ENCODE data around the gene KIAA0232. TPM values are rescaled to one million over a fixed set of nuclear protein-coding genes. Genes with fewer than 3 reads are reported as not detected.

KIAA0232 gene
- total and polyA plus RNA-seq, 9 of the 15 experiments (the other 6 are each of a cell fraction or from before 2014, with no cell fraction given), result 3.5 to 17.4 (median 13.0) TPM

- Histone ChIP-seq H3K9me1 (ENCODE audit: control insufficient read depth, insufficient read depth, low read length) (peaks cover 6% of the 10 kb centered on the region), H3K27ac (ENCODE audit: extremely low read depth, low read depth, low read length) (no peak overlapping the region), H3K4me3 (no peak overlapping the region), H3K27me3 (ENCODE audit: control insufficient read depth in 2 of 2, insufficient read depth in 2 of 2, low read length in 2 of 2) (no peaks in the 10 kb centered on the region), H3K9ac (ENCODE audit: insufficient read depth in 1 of 2, low read depth in 2 of 2, low read length in 2 of 2) (no peak overlapping the region), H3K4me1 (replicated peaks in 1 of 2; ENCODE audit: control insufficient read depth in 2 of 2, insufficient read depth in 2 of 2, low read length in 2 of 2) (peaks cover 31 to 45% of the 10 kb centered on the region in 2 experiments), H2AFZ (ENCODE audit: low read depth, low read length) (0 out of 2 replicates have a peak overlapping the region, but pooled peaks have one; percentile 26), H3K9me3 (replicated peaks; ENCODE audit: control insufficient read depth, insufficient read depth, low read depth, low read length) (no peaks in the 10 kb centered on the region), H3K36me3 (ENCODE audit: control insufficient read depth, insufficient read depth, low read length) (peaks cover 7% of the 10 kb centered on the region; the same call in 2 of the 3 replicates), H3K79me2 (ENCODE audit: control insufficient read depth, insufficient read depth, low read length) (peaks cover 33% of the 10 kb centered on the region), H4K20me1 (replicated peaks; ENCODE audit: control insufficient read depth, insufficient read depth, low read length) (peaks cover 24% of the 10 kb centered on the region), H3K4me2 (ENCODE audit: insufficient read depth, low read length) (no peak overlapping the region)
- WGBS (ENCODE audit: insufficient coverage, low coverage, missing lambda C conversion rate), result 42% methylated on average over 8 of the region's 8 CpGs
- no peak for TF ChIP-seq CBX3 (IDR thresholded peaks at IDR 0.05; ENCODE audit: borderline replicate concordance in 1 of 2, low read length in 2 of 2)
- no peak for TF ChIP-seq FOXA3 (CRISPR knock-in tag; conservative IDR thresholded peaks at IDR 0.05 in 1 of 2, IDR thresholded peaks at IDR 0.05 in 1 of 2)
- no peak for TF ChIP-seq E2F3 (CRISPR knock-in tag; IDR thresholded peaks at IDR 0.05)
- TF ChIP-seq MEIS2 (IDR thresholded peaks at IDR 0.05; ENCODE audit: partially characterized antibody), result peak; percentile 19
- no peak for TF ChIP-seq RBM34 (IDR thresholded peaks at IDR 0.05; ENCODE audit: borderline replicate concordance, insufficient read depth, low read length)
- TF ChIP-seq PKNOX1 (IDR thresholded peaks at IDR 0.05), result 0 out of 2 replicates have a peak, but pooled peaks have one; percentile 17
- no peak for TF ChIP-seq C11orf30 (IDR thresholded peaks at IDR 0.05; ENCODE audit: low read depth)
- no peak for TF ChIP-seq ZNF354B (CRISPR knock-in tag; IDR thresholded peaks at IDR 0.05)
- TF ChIP-seq, protein P1, sequence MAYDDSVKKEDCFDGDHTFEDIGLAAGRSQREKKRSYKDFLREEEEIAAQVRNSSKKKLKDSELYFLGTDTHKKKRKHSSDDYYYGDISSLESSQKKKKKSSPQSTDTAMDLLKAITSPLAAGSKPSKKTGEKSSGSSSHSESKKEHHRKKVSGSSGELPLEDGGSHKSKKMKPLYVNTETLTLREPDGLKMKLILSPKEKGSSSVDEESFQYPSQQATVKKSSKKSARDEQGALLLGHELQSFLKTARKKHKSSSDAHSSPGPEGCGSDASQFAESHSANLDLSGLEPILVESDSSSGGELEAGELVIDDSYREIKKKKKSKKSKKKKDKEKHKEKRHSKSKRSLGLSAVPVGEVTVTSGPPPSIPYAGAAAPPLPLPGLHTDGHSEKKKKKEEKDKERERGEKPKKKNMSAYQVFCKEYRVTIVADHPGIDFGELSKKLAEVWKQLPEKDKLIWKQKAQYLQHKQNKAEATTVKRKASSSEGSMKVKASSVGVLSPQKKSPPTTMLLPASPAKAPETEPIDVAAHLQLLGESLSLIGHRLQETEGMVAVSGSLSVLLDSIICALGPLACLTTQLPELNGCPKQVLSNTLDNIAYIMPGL (CRISPR knock-in tag; IDR thresholded peaks at IDR 0.05), result no peak
- TF ChIP-seq, protein P2, sequence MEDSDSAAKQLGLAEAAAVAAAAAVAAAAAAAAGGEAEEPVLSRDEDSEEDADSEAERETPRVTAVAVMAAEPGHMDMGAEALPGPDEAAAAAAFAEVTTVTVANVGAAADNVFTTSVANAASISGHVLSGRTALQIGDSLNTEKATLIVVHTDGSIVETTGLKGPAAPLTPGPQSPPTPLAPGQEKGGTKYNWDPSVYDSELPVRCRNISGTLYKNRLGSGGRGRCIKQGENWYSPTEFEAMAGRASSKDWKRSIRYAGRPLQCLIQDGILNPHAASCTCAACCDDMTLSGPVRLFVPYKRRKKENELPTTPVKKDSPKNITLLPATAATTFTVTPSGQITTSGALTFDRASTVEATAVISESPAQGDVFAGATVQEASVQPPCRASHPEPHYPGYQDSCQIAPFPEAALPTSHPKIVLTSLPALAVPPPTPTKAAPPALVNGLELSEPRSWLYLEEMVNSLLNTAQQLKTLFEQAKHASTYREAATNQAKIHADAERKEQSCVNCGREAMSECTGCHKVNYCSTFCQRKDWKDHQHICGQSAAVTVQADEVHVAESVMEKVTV (CRISPR knock-in tag; IDR thresholded peaks at IDR 0.05), result no peak
- TF ChIP-seq, protein P3, sequence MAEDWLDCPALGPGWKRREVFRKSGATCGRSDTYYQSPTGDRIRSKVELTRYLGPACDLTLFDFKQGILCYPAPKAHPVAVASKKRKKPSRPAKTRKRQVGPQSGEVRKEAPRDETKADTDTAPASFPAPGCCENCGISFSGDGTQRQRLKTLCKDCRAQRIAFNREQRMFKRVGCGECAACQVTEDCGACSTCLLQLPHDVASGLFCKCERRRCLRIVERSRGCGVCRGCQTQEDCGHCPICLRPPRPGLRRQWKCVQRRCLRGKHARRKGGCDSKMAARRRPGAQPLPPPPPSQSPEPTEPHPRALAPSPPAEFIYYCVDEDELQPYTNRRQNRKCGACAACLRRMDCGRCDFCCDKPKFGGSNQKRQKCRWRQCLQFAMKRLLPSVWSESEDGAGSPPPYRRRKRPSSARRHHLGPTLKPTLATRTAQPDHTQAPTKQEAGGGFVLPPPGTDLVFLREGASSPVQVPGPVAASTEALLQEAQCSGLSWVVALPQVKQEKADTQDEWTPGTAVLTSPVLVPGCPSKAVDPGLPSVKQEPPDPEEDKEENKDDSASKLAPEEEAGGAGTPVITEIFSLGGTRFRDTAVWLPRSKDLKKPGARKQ (CRISPR knock-in tag; IDR thresholded peaks at IDR 0.05), result no peak
- no peak for TF ChIP-seq ELF1 (tag; IDR thresholded peaks at IDR 0.05)
- TF ChIP-seq MAFF (IDR thresholded peaks at IDR 0.05; ENCODE audit: low read length), result no peak
- intact Hi-C loops (cut with micrococcal nuclease) (loop anchor here (5.0 kb wide), 1 partner anchor 76 kb away; no protein-coding TSS in a partner anchor), in situ Hi-C loops (cut with MboI) (no loop called here)
- DNase-seq (ENCODE audit: extremely low read depth in 1 of 4, low spot score in 3 of 4) (no peak), FAIRE-seq (no peak), ATAC-seq (no peak)
- BruUV-seq (replicated peaks), result no TSS peak
- CTCF ChIA-PET (ENCODE audit: low intra/inter-chr PET ratio), result no interaction called here
- POLR2A ChIA-PET, result interaction anchor here (1.5 to 5.2 kb wide), 3 partner anchors 12 to 92 kb away, joined by 4 to 30 read pairs (median 5); no protein-coding TSS in a partner anchor
These were observed 1.4 kb upstream of the KIAA0232 start for GRCh38 chr4:6781113-6781512.

Data from K562 (cell line).